ENCODE results near the gene PRDM1.

Gene PRDM1

GRCh38 chr6:106115286-106115685, 29.1 kb downstream of the PRDM1 start:
- Histone ChIP-seq H3K4me1 (ENCODE audit: insufficient read depth, low read length, poor library complexity, severe bottlenecking) (peaks cover 88% of the 10 kb centered on the region), H4K20me1 (ENCODE audit: insufficient read depth, low read length, poor library complexity, severe bottlenecking) (no peaks in the 10 kb centered on the region), H3K36me3 (ENCODE audit: insufficient read depth, low read length) (no peaks in the 10 kb centered on the region), H3K9me2 (replicated peaks; ENCODE audit: low read depth, low read length) (no peaks in the 10 kb centered on the region), H3K79me2 (ENCODE audit: insufficient read depth, low read length) (no peaks in the 10 kb centered on the region), H3K27me3 (ENCODE audit: insufficient read depth, low read length, poor library complexity, severe bottlenecking) (no peaks in the 10 kb centered on the region), H2AFZ (ENCODE audit: low read length) (no peak overlapping the region), H3K9me3 (ENCODE audit: insufficient read depth, low read depth, low read length) (no peaks in the 10 kb centered on the region), H3K4me2 (ENCODE audit: low read depth, low read length, poor library complexity, severe bottlenecking) (no peak overlapping the region), H3F3A (ENCODE audit: low read depth) (peaks cover 3% of the 10 kb centered on the region; the same call in 1 of the 2 replicates), H3K9ac (ENCODE audit: low read depth, low read length, poor library complexity, severe bottlenecking) (no peak overlapping the region), H3K4me3 (ENCODE audit: low read length, poor library complexity, severe bottlenecking) (no peak overlapping the region)
- TF ChIP-seq EZH2phosphoT487 (IDR thresholded peaks at IDR 0.05; ENCODE audit: borderline replicate concordance) (no peak), CTCF (conservative IDR thresholded peaks at IDR 0.05; ENCODE audit: low read length) (no peak)

- TF ChIP-seq CTCF (conservative IDR thresholded peaks at IDR 0.05; ENCODE audit: low read length): no peak
- no peak for TF ChIP-seq EZH2phosphoT487 (IDR thresholded peaks at IDR 0.05; ENCODE audit: borderline replicate concordance)
- no peaks in the 10 kb centered on the region for H3K36me3 ChIP-seq (ENCODE audit: insufficient read depth, low read length)
- H3K27me3 ChIP-seq (ENCODE audit: insufficient read depth, low read length, poor library complexity, severe bottlenecking): no peaks in the 10 kb centered on the region
- peaks cover 80% of the 10 kb centered on the region for H3K4me1 ChIP-seq (ENCODE audit: insufficient read depth, low read length, poor library complexity, severe bottlenecking)
- H3K79me2 ChIP-seq (ENCODE audit: insufficient read depth, low read length): no peaks in the 10 kb centered on the region
- peaks cover 3% of the 10 kb centered on the region; the same call in 1 of the 2 replicates for H3F3A ChIP-seq (ENCODE audit: low read depth)
- H3K4me2 ChIP-seq (ENCODE audit: low read depth, low read length, poor library complexity, severe bottlenecking): peak overlapping the region; percentile 55
- no peaks in the 10 kb centered on the region for H3K9me2 ChIP-seq (replicated peaks; ENCODE audit: low read depth, low read length)
- H3K9ac ChIP-seq (ENCODE audit: low read depth, low read length, poor library complexity, severe bottlenecking): peak overlapping the region; percentile 68
- no peaks in the 10 kb centered on the region for H3K9me3 ChIP-seq (ENCODE audit: insufficient read depth, low read depth, low read length)
- H3K4me3 ChIP-seq (ENCODE audit: low read length, poor library complexity, severe bottlenecking): no peak overlapping the region
- H2AFZ ChIP-seq (ENCODE audit: low read length): peak overlapping the region; percentile 69; the same call in 1 of the 2 replicates
- H4K20me1 ChIP-seq (ENCODE audit: insufficient read depth, low read length, poor library complexity, severe bottlenecking): no peaks in the 10 kb centered on the region
Measured at GRCh38 chr6:106116125-106116832, 30.1 kb downstream of the PRDM1 start.

- TF ChIP-seq EZH2phosphoT487 (IDR thresholded peaks at IDR 0.05; ENCODE audit: borderline replicate concordance): no peak
- 0 out of 2 replicates have a peak, but pooled peaks have one; percentile 37 for TF ChIP-seq CTCF (conservative IDR thresholded peaks at IDR 0.05; ENCODE audit: low read length)
- Histone ChIP-seq H3K9me2 (replicated peaks; ENCODE audit: low read depth, low read length) (no peaks in the 10 kb centered on the region), H2AFZ (ENCODE audit: low read length) (peak overlapping the region; percentile 69), H3K4me1 (ENCODE audit: insufficient read depth, low read length, poor library complexity, severe bottlenecking) (peaks cover 68% of the 10 kb centered on the region), H3K9me3 (ENCODE audit: insufficient read depth, low read depth, low read length) (no peaks in the 10 kb centered on the region), H3K27me3 (ENCODE audit: insufficient read depth, low read length, poor library complexity, severe bottlenecking) (no peaks in the 10 kb centered on the region), H3K36me3 (ENCODE audit: insufficient read depth, low read length) (no peaks in the 10 kb centered on the region), H3K9ac (ENCODE audit: low read depth, low read length, poor library complexity, severe bottlenecking) (peak overlapping the region; percentile 68), H3K79me2 (ENCODE audit: insufficient read depth, low read length) (no peaks in the 10 kb centered on the region), H3K4me2 (ENCODE audit: low read depth, low read length, poor library complexity, severe bottlenecking) (peak overlapping the region; percentile 55), H4K20me1 (ENCODE audit: insufficient read depth, low read length, poor library complexity, severe bottlenecking) (no peaks in the 10 kb centered on the region), H3K4me3 (ENCODE audit: low read length, poor library complexity, severe bottlenecking) (peak overlapping the region; percentile 27), H3F3A (ENCODE audit: low read depth) (peaks cover 3% of the 10 kb centered on the region; the same call in 1 of the 2 replicates)
Measured at GRCh38 chr6:106117579-106117978, 31.4 kb downstream of the PRDM1 start.

Data from Loucy (cell line).